Stromal cell of bone marrow (primary cell): ENCODE data around the gene PIK3CG.
A peak's percentile ranks its signal among the peaks of the same experiment; 100 is the strongest.
"Not testable (repeated sequence)": the region's sequence is repeated elsewhere in the genome, so short reads cannot be mapped to it uniquely, and the experiment has no call there.

Experiments used
- DNase-seq: peaks from one replicate; pipeline ENCODE4 v3.0.0-alpha.2; 2012; ENCODE audit warnings: low read depth

The PIK3CG gene

GRCh38 chr7:106938803-106939202 lies 73.7 kb downstream of the PIK3CG start:
- DNase-seq = no peak

GRCh38 chr7:106944035-106944665 lies 79.1 kb downstream of the PIK3CG start:
- no peak for DNase-seq

- DNase-seq = peak; percentile 40
Observed at GRCh38 chr7:106947244-106947728, 82.2 kb downstream of the PIK3CG start.

- no peak for DNase-seq
Observed at GRCh38 chr7:106952001-106952657, 87.0 kb downstream of the PIK3CG start.

GRCh38 chr7:106952658-106953231 lies 87.7 kb downstream of the PIK3CG start:
- no peak for DNase-seq

GRCh38 chr7:106954840-106955239 lies 89.8 kb downstream of the PIK3CG start:
- DNase-seq = no peak

- not testable (repeated sequence) for DNase-seq
Observed at GRCh38 chr7:106955857-106956256, 90.8 kb downstream of the PIK3CG start.
